B cell (primary cell): ENCODE data around the gene ALMS1. TPM values are rescaled to one million over a fixed set of nuclear protein-coding genes. Genes with fewer than 3 reads are reported as not detected.

Experiments
- ATAC-seq: fragments of 200-7000 bp; cut with Tn5 transposase; one replicate; pipeline ENCODE4 v1.10.0; 2021; ENCODE audit warnings: low read depth, mild to moderate bottlenecking, moderate number of reproducible peaks, moderate library complexity
- CTCF ChIA-PET: fragments of 350-600 bp; sonication (Branson Sonifier 250); formaldehyde crosslinking; loops from one replicate; lab custom pipeline; 2021; ENCODE audit warnings: antibody characterized with exemption, inconsistent platforms; lab: Charles Lee
- POLR2A ChIA-PET: fragments of 350-600 bp; sonication (Branson Sonifier 250); formaldehyde crosslinking; loops from one replicate; lab custom pipeline; 2021; ENCODE audit warnings: antibody characterized with exemption; lab: Charles Lee
- DNase-seq: peaks from one replicate; pipeline ENCODE4 v3.0.0; 2013
- H2AFZ ChIP-seq: 2 replicates; pipeline ENCODE4 v1.6.1; 2012; ENCODE audit warnings: mild to moderate bottlenecking, low read depth, low read length; ENCODE audit not compliant: insufficient read depth, poor library complexity, severe bottlenecking
- H3K27ac ChIP-seq, 2 donors: 1 replicate in 1 of 2; 2 replicates in 1 of 2; pipeline ENCODE4 v1.5.1; 2012 to 2013; ENCODE audit warnings: low read length in 2 of 2, mild to moderate bottlenecking in 2 of 2, moderate library complexity in 1 of 2
- H3K27me3 ChIP-seq, 4 experiments: fragments of 200-600 bp in 1 of 4; sonication (generic) in 1 of 4; replicated peaks in 1 of 4; 1 replicate in 2 of 4; 2 replicates in 2 of 4; pipeline versions ENCODE4 v1.6.1 to v1.7.0; 2013 to 2016; ENCODE audit warnings: low read length in 3 of 4, mild to moderate bottlenecking in 2 of 4, mixed read lengths in 1 of 4, moderate library complexity in 1 of 4; ENCODE audit not compliant: insufficient read depth in 4 of 4, control insufficient read depth in 3 of 4; ENCODE audit errors: control extremely low read depth in 1 of 4
- H3K36me3 ChIP-seq, 2 experiments: replicated peaks in 1 of 2; 1 replicate in 1 of 2; 2 replicates in 1 of 2; pipeline versions ENCODE4 v1.6.1 to v1.7.1; 2013; ENCODE audit warnings: low read length in 1 of 2; ENCODE audit not compliant: insufficient read depth in 2 of 2, control insufficient read depth in 1 of 2; ENCODE audit errors: control extremely low read depth in 1 of 2, extremely low read depth in 1 of 2
- H3K4me1 ChIP-seq, 2 donors: fragments of 200-600 bp in 1 of 2; sonication (generic) in 1 of 2; 1 replicate in 1 of 2; 2 replicates in 1 of 2; pipeline versions ENCODE4 v1.5.1 to v1.6.1; 2013 to 2017; ENCODE audit warnings: low read length in 2 of 2; ENCODE audit not compliant: control insufficient read depth in 2 of 2, insufficient read depth in 2 of 2
- H3K4me2 ChIP-seq: replicated peaks from 2 replicates; pipeline ENCODE3; 2012; ENCODE audit warnings: mild to moderate bottlenecking, low read depth, low read length; ENCODE audit not compliant: poor library complexity, severe bottlenecking
- H3K4me3 ChIP-seq, 5 experiments: fragments of 200-600 bp in 1 of 5; sonication (generic) in 1 of 5; 1 replicate in 3 of 5; 2 replicates in 2 of 5; pipeline versions ENCODE4 v1.5.1 to v1.7.0; 2011 to 2016; ENCODE audit warnings: low read length in 4 of 5, mild to moderate bottlenecking in 4 of 5, low read depth in 2 of 5, control low read depth in 1 of 5, moderate library complexity in 1 of 5; ENCODE audit not compliant: insufficient read depth in 1 of 5; ENCODE audit errors: control extremely low read depth in 1 of 5, extremely low read depth in 1 of 5
- H3K79me2 ChIP-seq: fragments of 200-600 bp; sonication (generic); one replicate; pipeline ENCODE4 v1.6.0; 2016; ENCODE audit warnings: low read length; ENCODE audit not compliant: control insufficient read depth, insufficient read depth
- H3K9ac ChIP-seq: fragments of 200-600 bp; sonication (generic); 2 replicates; pipeline ENCODE4 v1.6.1; 2017; ENCODE audit warnings: mild to moderate bottlenecking, low read length, moderate library complexity
- H3K9me3 ChIP-seq, 3 donors: one replicate each; pipeline versions ENCODE4 v1.6.1 to v1.7.1; 2013; ENCODE audit warnings: low read length in 2 of 3; ENCODE audit not compliant: control insufficient read depth in 2 of 3, insufficient read depth in 1 of 3; ENCODE audit errors: control extremely low read depth in 1 of 3
- H4K20me1 ChIP-seq: 2 replicates; pipeline ENCODE4 v1.6.0; 2012; ENCODE audit warnings: mild to moderate bottlenecking, low read length; ENCODE audit not compliant: insufficient read depth, control insufficient read depth, poor library complexity, severe bottlenecking
- H3K27ac Mint-ChIP-seq: one replicate; pipeline ENCODE4 v1.8.0; 2021; ENCODE audit warnings: mixed read lengths
- H3K27me3 Mint-ChIP-seq: one replicate; pipeline ENCODE4 v1.8.0; 2021; ENCODE audit warnings: mixed read lengths
- H3K4me1 Mint-ChIP-seq: one replicate; pipeline ENCODE4 v1.8.0; 2021; ENCODE audit warnings: mixed read lengths
- H3K4me3 Mint-ChIP-seq: one replicate; pipeline ENCODE4 v1.8.0; 2021; ENCODE audit warnings: mixed read lengths
- H3K9me3 Mint-ChIP-seq: one replicate; pipeline ENCODE4 v1.8.0; 2022; ENCODE audit warnings: mixed read lengths; ENCODE audit not compliant: insufficient read depth
- CTCF ChIP-seq: fragments of 200-600 bp; IDR thresholded peaks from one replicate; pipeline ENCODE4 v1.8.0; 2022; ENCODE audit warnings: antibody characterized with exemption, mild to moderate bottlenecking
- EZH2 ChIP-seq: IDR thresholded peaks from 2 replicates; pipeline ENCODE4 v1.6.1; 2012; ENCODE audit warnings: borderline replicate concordance, low read depth, mild to moderate bottlenecking, moderate library complexity, low read length; ENCODE audit not compliant: insufficient read depth, poor library complexity, severe bottlenecking
- WGBS: methylation state at CpG from one replicate; pipeline ENCODE4 v1.1.5; 2013; ENCODE audit warnings: missing lambda C conversion rate; ENCODE audit not compliant: insufficient coverage; 5-methylcytosine and 5-hydroxymethylcytosine counted together
- intact Hi-C: fragments of 100-400 bp; cut with micrococcal nuclease; formaldehyde crosslinking; loops from one replicate; pipeline ENCODE4 v1.10.0; 2022
- polyA plus RNA-seq: library from polyadenylated mRNA; depleted of rRNA; stranded (reverse); fragments of >200 nt; gene quantifications from 2 replicates; pipeline ENCODE4 v1.2.3, GENCODE V29; 2012
- total RNA-seq, 2 donors: library from RNA; stranded (reverse); fragments of 120-200 nt in 1 of 2; gene quantifications; 1 replicate in 1 of 2; 2 replicates in 1 of 2; pipeline versions ENCODE4 v1.2.3 to v1.2.4, GENCODE V29; 2013 to 2022

ALMS1 gene
- total and polyA plus RNA-seq, 2 donors (not counting 1 experiment from before 2014, with no cell fraction given), result 4.8 to 32.1 TPM

DNA sequence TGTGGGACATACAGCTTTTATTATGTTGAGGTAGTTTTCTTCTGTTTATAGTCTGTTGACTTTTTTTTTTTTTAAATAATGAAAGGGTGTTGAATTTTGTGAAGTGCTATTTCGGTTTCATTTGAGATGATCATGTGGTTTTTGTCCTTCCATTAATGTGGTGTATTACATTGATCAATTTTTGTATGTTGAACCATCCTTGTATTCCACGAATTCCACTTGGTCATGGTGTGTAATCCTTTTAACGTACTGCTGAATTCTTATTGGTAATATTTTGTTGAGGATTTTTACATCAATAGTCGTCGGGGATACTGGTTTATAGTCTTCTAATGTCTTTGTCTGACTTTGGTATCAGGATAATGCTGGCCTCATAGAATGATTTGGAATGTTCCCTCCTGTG, 18.8 kb downstream of the ALMS1 start:
- ATAC-seq, result no peak
- Mint-ChIP-seq H3K27me3 (no peaks in the 10 kb centered on the region), H3K4me1 (no peaks in the 10 kb centered on the region), H3K27ac (no peak overlapping the region), H3K4me3 (no peak overlapping the region), H3K9me3 (peaks cover 9% of the 10 kb centered on the region)
- no peak for TF ChIP-seq CTCF
- TF ChIP-seq EZH2, result no peak
- Histone ChIP-seq H3K4me1 (no peaks in the 10 kb centered on the region), H3K4me2 (no peak overlapping the region), H3K27me3 (no peaks in the 10 kb centered on the region), H3K79me2 (peaks cover 48% of the 10 kb centered on the region), H3K9me3 (peaks cover 8 to 13% (median 11%) of the 10 kb centered on the region in 3 donors), H3K9ac (no peak overlapping the region), H3K27ac (no peak overlapping the region), H2AFZ (no peak overlapping the region), H3K4me3 (no peak overlapping the region), H3K36me3 (no peaks in the 10 kb centered on the region), H4K20me1 (no peaks in the 10 kb centered on the region)
- no peak for DNase-seq
- ChIA-PET POLR2A (interaction anchor here (0.6 kb wide), 1 partner anchor 119 kb away, joined by 3 read pairs; no protein-coding TSS in a partner anchor), CTCF (no interaction called here)
- intact Hi-C loops, result no loop called here
- WGBS, result no CpG with 5 or more reads among the region's 5 CpGs

GRCh38 chr2:73406996-73407395, 21.4 kb downstream of the ALMS1 start:
- H3K4me1 Mint-ChIP-seq, result no peaks in the 10 kb centered on the region
- H3K79me2 ChIP-seq, result peaks cover 47% of the 10 kb centered on the region
- no peak overlapping the region for H3K9ac ChIP-seq
- peaks cover 7 to 12% (median 11%) of the 10 kb centered on the region in 3 donors for H3K9me3 ChIP-seq
- no peak overlapping the region for H2AFZ ChIP-seq
- H4K20me1 ChIP-seq, result no peaks in the 10 kb centered on the region
- ATAC-seq, result no peak
- H3K27ac ChIP-seq, result no peak overlapping the region
- peaks cover 3% of the 10 kb centered on the region in 2 experiments for H3K36me3 ChIP-seq
- H3K4me3 ChIP-seq, result no peak overlapping the region
- intact Hi-C loops, result no loop called here
- H3K4me3 Mint-ChIP-seq, result no peak overlapping the region
- H3K4me1 ChIP-seq, result no peaks in the 10 kb centered on the region
- 100% methylated on average over 1 of the region's 2 CpGs for WGBS
- TF ChIP-seq EZH2 (no peak), CTCF (no peak)
- H3K4me2 ChIP-seq, result no peak overlapping the region
- H3K9me3 Mint-ChIP-seq, result peaks cover 7% of the 10 kb centered on the region
- H3K27me3 ChIP-seq, result no peaks in the 10 kb centered on the region
- H3K27me3 Mint-ChIP-seq, result no peaks in the 10 kb centered on the region
- ChIA-PET CTCF (no interaction called here), POLR2A (no interaction called here)
- no peak overlapping the region for H3K27ac Mint-ChIP-seq
- DNase-seq, result no peak
